Measurements from ENCODE around the gene YPEL4.

The YPEL4 gene

GRCh38 chr11:57648801-57649735, 644 bp downstream of the YPEL4 start:
- peak; percentile 46 for DNase-seq

- peak; percentile 100 for DNase-seq
Measured at GRCh38 chr11:57647960-57648800, 1.5 kb downstream of the YPEL4 start.

GRCh38 chr11:57647372-57647771, 2.3 kb downstream of the YPEL4 start:
- peak; percentile 30 for DNase-seq

GRCh38 chr11:57646799-57647303, 2.9 kb downstream of the YPEL4 start:
- DNase-seq = peak; percentile 47

- no peak for DNase-seq
Measured at GRCh38 chr11:57646194-57646798, 3.4 kb downstream of the YPEL4 start.

- DNase-seq = peak; percentile 52
Measured at GRCh38 chr11:57645689-57646085, 4.0 kb downstream of the YPEL4 start.

- DNase-seq = peak; percentile 82
Measured at GRCh38 chr11:57644748-57645688, 4.7 kb downstream of the YPEL4 start.

- DNase-seq = peak; percentile 42
Measured at GRCh38 chr11:57643802-57644201, 5.9 kb downstream of the YPEL4 start.

GRCh38 chr11:57641011-57641807, 8.5 kb downstream of the YPEL4 start:
- peak; percentile 78 for DNase-seq

GRCh38 chr11:57640068-57640800, 9.5 kb downstream of the YPEL4 start:
- no peak for DNase-seq

GRCh38 chr11:57639321-57640067, 10.2 kb downstream of the YPEL4 start:
- DNase-seq = no peak

GRCh38 chr11:57638811-57639320, 10.8 kb downstream of the YPEL4 start:
- DNase-seq = no peak

GRCh38 chr11:57638005-57638781, 11.5 kb downstream of the YPEL4 start:
- peak; percentile 59 for DNase-seq

GRCh38 chr11:57637626-57638004, 12.1 kb downstream of the YPEL4 start:
- no peak for DNase-seq

GRCh38 chr11:57635246-57635645, 14.5 kb downstream of the YPEL4 start:
- no peak for DNase-seq

- DNase-seq = no peak
Measured at GRCh38 chr11:57634311-57634710, 15.4 kb downstream of the YPEL4 start.

GRCh38 chr11:57633394-57634070, 16.2 kb downstream of the YPEL4 start:
- DNase-seq = no peak

GRCh38 chr11:57632116-57632515, 17.6 kb downstream of the YPEL4 start:
- DNase-seq = no peak
